ENCODE measurements around the gene ATP5F1C. TPM values are rescaled to one million over a fixed set of nuclear protein-coding genes. Genes with fewer than 3 reads are reported as not detected.

The ATP5F1C gene
- total RNA-seq, 2 donors from 2014 or later: 444 to 610 TPM

DNA sequence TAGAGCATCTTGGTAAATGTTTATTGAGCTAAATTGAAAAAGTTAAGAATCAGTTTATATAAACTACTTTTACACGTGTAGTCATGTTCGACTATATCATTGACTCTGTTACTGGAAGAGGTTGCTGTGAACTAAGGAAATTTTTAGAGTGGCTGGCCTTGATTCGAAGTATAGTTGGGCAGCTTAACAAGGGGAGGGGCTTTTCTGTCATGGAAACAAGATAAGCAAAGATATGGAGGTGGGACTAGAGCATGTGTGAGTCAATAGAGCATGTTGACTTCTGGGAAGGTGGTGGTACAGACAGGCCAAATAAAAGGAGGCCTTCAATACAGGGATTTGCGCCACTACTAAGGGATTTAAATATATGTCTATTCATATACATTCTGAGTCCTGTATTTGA, 7.6 kb downstream of the ATP5F1C start:
- no peaks in the 10 kb centered on the region for H3K27me3 ChIP-seq
- H3K9me3 ChIP-seq: no peaks in the 10 kb centered on the region
- intact Hi-C loops (cut with DNase I): no loop called here
- no peak overlapping the region for H3K27ac ChIP-seq
- H3K36me3 ChIP-seq: peaks cover 13% of the 10 kb centered on the region
- no peak overlapping the region for H3K9ac ChIP-seq (ENCODE audit: low read depth in 2 of 2, low read length in 2 of 2)
- H3K4me1 ChIP-seq: peaks cover 13% of the 10 kb centered on the region
- TF ChIP-seq, protein P1, sequence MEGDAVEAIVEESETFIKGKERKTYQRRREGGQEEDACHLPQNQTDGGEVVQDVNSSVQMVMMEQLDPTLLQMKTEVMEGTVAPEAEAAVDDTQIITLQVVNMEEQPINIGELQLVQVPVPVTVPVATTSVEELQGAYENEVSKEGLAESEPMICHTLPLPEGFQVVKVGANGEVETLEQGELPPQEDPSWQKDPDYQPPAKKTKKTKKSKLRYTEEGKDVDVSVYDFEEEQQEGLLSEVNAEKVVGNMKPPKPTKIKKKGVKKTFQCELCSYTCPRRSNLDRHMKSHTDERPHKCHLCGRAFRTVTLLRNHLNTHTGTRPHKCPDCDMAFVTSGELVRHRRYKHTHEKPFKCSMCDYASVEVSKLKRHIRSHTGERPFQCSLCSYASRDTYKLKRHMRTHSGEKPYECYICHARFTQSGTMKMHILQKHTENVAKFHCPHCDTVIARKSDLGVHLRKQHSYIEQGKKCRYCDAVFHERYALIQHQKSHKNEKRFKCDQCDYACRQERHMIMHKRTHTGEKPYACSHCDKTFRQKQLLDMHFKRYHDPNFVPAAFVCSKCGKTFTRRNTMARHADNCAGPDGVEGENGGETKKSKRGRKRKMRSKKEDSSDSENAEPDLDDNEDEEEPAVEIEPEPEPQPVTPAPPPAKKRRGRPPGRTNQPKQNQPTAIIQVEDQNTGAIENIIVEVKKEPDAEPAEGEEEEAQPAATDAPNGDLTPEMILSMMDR (IDR thresholded peaks at IDR 0.05): no peak
- H3K4me3 ChIP-seq: no peak overlapping the region
- no peak for DNase-seq

DNA sequence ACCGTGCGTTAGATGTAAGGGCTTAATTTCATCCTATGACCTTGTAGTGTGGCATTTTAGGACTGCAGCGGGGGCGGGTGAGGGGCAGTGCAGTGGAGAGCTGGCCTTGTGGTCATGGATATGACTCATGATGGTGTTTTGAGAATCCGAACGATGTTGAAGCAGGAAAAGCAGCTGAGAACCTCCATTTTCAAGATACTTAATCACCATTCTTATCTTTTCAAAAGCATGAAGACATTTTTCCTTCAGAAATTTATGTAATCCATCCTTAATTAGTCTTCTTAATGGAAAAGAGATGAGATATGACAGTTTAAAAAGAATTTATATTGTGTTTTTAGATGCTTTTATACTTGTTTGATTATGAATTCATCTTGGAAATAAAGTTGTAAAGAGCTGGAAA, 9.6 kb downstream of the ATP5F1C start:
- TF ChIP-seq, protein P1 (IDR thresholded peaks at IDR 0.05): no peak
- no peak overlapping the region for H3K9ac ChIP-seq (ENCODE audit: low read depth in 2 of 2, low read length in 2 of 2)
- no peak for DNase-seq
- H3K4me1 ChIP-seq: peaks cover under 1% of the 10 kb centered on the region
- intact Hi-C loops (cut with DNase I): no loop called here
- no peaks in the 10 kb centered on the region for H3K9me3 ChIP-seq
- no peak overlapping the region for H3K27ac ChIP-seq
- no peak overlapping the region for H3K4me3 ChIP-seq
- H3K36me3 ChIP-seq: peaks cover 26% of the 10 kb centered on the region
- no peaks in the 10 kb centered on the region for H3K27me3 ChIP-seq

DNA sequence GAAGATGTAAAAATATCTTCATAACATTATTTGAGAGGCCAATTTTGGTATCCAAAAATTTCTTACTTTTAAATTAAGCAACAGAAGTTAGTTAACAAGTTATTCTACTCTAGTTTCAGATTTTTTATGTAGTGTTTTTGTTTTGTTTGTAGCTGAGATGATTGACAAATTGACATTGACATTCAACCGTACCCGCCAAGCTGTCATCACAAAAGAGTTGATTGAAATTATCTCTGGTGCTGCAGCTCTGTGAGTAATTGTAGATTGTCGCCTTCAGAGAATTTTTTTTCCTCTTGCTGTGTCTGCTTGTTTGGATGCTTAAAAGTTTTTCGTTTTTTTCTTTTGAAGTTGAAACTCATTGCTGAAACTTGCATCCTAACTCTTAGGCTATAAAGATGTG, 14.6 kb downstream of the ATP5F1C start:
- TF ChIP-seq, protein P1 (IDR thresholded peaks at IDR 0.05): no peak
- Histone ChIP-seq H3K9me3 (no peaks in the 10 kb centered on the region), H3K36me3 (peaks cover 46% of the 10 kb centered on the region), H3K9ac (ENCODE audit: low read depth in 2 of 2, low read length in 2 of 2) (no peak overlapping the region), H3K4me1 (no peaks in the 10 kb centered on the region), H3K4me3 (no peak overlapping the region), H3K27me3 (no peaks in the 10 kb centered on the region), H3K27ac (no peak overlapping the region)
- no peak for DNase-seq
- intact Hi-C loops (cut with DNase I): no loop called here

DNA sequence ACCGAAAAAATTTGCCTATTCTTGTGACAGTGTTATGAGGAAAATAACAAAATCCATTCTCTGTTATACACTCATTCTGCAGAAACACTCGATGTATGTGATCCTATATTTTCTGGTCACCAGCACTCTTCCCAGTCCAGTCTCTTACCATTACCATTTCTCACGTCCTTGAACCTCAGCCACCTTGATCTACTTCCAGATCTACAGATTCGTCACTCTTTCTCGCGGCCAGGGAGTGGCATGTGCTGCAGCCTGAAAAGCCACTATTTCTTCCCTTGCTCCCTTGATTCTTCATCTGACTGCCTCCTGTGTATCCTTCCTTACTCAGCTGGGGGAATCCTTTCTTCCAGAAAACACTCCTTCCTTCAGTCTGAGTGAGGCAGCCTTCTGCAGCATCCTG, 16.2 kb downstream of the ATP5F1C start:
- Histone ChIP-seq H3K9me3 (no peaks in the 10 kb centered on the region), H3K27ac (no peak overlapping the region), H3K36me3 (peaks cover 44% of the 10 kb centered on the region), H3K9ac (ENCODE audit: low read depth in 2 of 2, low read length in 2 of 2) (no peak overlapping the region), H3K4me1 (no peaks in the 10 kb centered on the region), H3K27me3 (no peaks in the 10 kb centered on the region), H3K4me3 (no peak overlapping the region)
- intact Hi-C loops (cut with DNase I): no loop called here
- TF ChIP-seq, protein P1 (IDR thresholded peaks at IDR 0.05): no peak
- DNase-seq: no peak

DNA sequence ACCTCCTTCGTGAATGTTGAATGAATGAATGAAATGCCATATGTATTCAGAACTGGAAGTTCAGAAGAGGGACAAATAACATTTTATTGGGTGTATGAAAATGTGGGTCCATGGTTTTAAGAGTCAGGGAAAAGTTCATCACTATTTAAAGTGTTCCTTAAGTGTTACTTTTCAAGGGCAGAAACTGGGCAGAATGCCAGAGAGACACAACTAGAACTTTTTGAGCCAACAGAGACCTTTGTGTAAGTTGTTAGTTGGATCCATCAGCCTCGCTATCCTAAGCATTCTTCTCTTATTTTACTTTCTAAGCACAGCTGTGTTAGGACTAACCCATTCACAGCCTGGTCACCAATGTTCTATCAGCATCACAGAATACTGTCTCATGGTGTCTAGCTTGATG, 16.8 kb downstream of the ATP5F1C start:
- no peaks in the 10 kb centered on the region for H3K9me3 ChIP-seq
- no peak overlapping the region for H3K9ac ChIP-seq (ENCODE audit: low read depth in 2 of 2, low read length in 2 of 2)
- peaks cover 39% of the 10 kb centered on the region for H3K36me3 ChIP-seq
- intact Hi-C loops (cut with DNase I): no loop called here
- H3K4me1 ChIP-seq: no peaks in the 10 kb centered on the region
- TF ChIP-seq, protein P1 (IDR thresholded peaks at IDR 0.05): no peak
- H3K27me3 ChIP-seq: no peaks in the 10 kb centered on the region
- no peak for DNase-seq
- no peak overlapping the region for H3K27ac ChIP-seq
- H3K4me3 ChIP-seq: no peak overlapping the region

All from colonic mucosa (tissue), 4 donors.